ENCODE results near the gene MIER3. TPM values are rescaled to one million over a fixed set of nuclear protein-coding genes. Genes with fewer than 3 reads are reported as not detected.

The MIER3 gene
- total RNA-seq, 1 experiment from 2014 or later, result 44.8 TPM

DNA sequence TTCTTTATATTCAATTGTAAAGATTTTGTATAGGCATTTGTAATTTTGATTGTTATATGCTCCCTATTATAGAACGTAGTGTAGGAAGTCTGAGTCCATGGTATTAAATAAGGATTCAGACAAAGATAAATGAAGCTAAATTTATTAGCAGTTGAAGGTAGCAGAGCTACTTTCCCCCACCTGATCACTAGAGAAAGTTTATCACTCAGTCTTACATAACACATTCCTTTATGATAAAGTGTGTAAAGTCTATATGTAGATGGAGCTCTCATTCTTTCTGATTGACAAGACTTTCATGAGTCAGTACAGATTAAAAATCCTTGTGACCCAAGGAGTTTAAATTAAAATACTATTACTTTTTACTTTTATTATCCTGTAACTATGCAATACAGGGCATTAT lies 2.3 kb upstream of the MIER3 start:
- Histone ChIP-seq H3K4me1 (ENCODE audit: insufficient read depth, low read length) (no peaks in the 10 kb centered on the region), H3K23me2 (ENCODE audit: insufficient read length, low read depth, low read length, poor library complexity, severe bottlenecking) (peaks cover 10% of the 10 kb centered on the region), H3K27me3 (ENCODE audit: insufficient read depth, low read length) (no peaks in the 10 kb centered on the region; the same call in 1 of the 2 replicates), H3K4ac (ENCODE audit: low read depth, low read length) (no peak overlapping the region), H4K8ac (replicated peaks; ENCODE audit: insufficient read length, low read depth, low read length) (no peak overlapping the region), H3K4me2 (ENCODE audit: insufficient read depth, insufficient read length, low read length) (no peak overlapping the region), H3K56ac (ENCODE audit: insufficient read length, low read depth, low read length) (no peak overlapping the region), H3K27ac (ENCODE audit: insufficient read length, low read depth, low read length) (no peak overlapping the region), H2BK5ac (ENCODE audit: insufficient read length, low read length) (no peak overlapping the region), H2BK120ac (ENCODE audit: low read depth, low read length, poor library complexity, severe bottlenecking) (no peak overlapping the region), H2AFZ (ENCODE audit: low read length) (no peak overlapping the region), H4K91ac (ENCODE audit: insufficient read length, low read depth, low read length) (no peak overlapping the region), H2BK20ac (ENCODE audit: low read depth, low read length, poor library complexity, severe bottlenecking) (no peak overlapping the region), H4K20me1 (ENCODE audit: control insufficient read depth, insufficient read depth, insufficient read length) (no peaks in the 10 kb centered on the region), H3K79me2 (ENCODE audit: insufficient read depth, low read length) (peaks cover 2% of the 10 kb centered on the region; the same call in 1 of the 2 replicates), H3T11ph (ENCODE audit: low read length) (no peak overlapping the region), H2BK12ac (ENCODE audit: insufficient read length, low read depth, low read length) (no peak overlapping the region), H3K9ac (ENCODE audit: extremely low read depth, insufficient read length, low read length) (no peak overlapping the region), H3K9me3 (ENCODE audit: control insufficient read depth, low read depth, low read length) (no peaks in the 10 kb centered on the region), H3K18ac (ENCODE audit: insufficient read length, low read depth, low read length) (no peak overlapping the region), H2AK5ac (ENCODE audit: insufficient read length, low read length) (no peak overlapping the region), H2BK15ac (ENCODE audit: low read depth, low read length) (no peak overlapping the region), H3K14ac (ENCODE audit: insufficient read depth, low read length) (no peak overlapping the region), H3K79me1 (ENCODE audit: insufficient read depth, low read depth, low read length, poor library complexity, severe bottlenecking) (no peaks in the 10 kb centered on the region), H4K5ac (ENCODE audit: insufficient read length, low read depth, low read length) (no peak overlapping the region), H3K23ac (ENCODE audit: insufficient read length, low read depth, low read length) (no peak overlapping the region)
- no peak for DNase-seq
- TF ChIP-seq, protein P1, sequence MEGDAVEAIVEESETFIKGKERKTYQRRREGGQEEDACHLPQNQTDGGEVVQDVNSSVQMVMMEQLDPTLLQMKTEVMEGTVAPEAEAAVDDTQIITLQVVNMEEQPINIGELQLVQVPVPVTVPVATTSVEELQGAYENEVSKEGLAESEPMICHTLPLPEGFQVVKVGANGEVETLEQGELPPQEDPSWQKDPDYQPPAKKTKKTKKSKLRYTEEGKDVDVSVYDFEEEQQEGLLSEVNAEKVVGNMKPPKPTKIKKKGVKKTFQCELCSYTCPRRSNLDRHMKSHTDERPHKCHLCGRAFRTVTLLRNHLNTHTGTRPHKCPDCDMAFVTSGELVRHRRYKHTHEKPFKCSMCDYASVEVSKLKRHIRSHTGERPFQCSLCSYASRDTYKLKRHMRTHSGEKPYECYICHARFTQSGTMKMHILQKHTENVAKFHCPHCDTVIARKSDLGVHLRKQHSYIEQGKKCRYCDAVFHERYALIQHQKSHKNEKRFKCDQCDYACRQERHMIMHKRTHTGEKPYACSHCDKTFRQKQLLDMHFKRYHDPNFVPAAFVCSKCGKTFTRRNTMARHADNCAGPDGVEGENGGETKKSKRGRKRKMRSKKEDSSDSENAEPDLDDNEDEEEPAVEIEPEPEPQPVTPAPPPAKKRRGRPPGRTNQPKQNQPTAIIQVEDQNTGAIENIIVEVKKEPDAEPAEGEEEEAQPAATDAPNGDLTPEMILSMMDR (conservative IDR thresholded peaks at IDR 0.05), result no peak
- peaks cover 23 to 25% of the 10 kb centered on the region in 2 experiments for H3K4me1 Mint-ChIP-seq
- no CpG with 5 or more reads among the region's 1 CpG for WGBS (ENCODE audit: extremely low coverage, insufficient read length, low lambda C conversion rate)
- no peak overlapping the region for H3K27ac Mint-ChIP-seq
- H3K9me3 Mint-ChIP-seq, result no peaks in the 10 kb centered on the region; a peak in 1 of 5 replicates
- H3K27me3 Mint-ChIP-seq (ENCODE audit: low read depth), result peaks cover 18% of the 10 kb centered on the region
- no peak overlapping the region for H3K4me3 Mint-ChIP-seq
- H3K36me3 Mint-ChIP-seq (ENCODE audit: insufficient read depth in 1 of 3, low read depth in 3 of 3), result peaks cover 0 to 7% (median 5%) of the 10 kb centered on the region in 3 experiments; a peak in 5 of 7 replicates

Data from H9 (cell line).